ENCODE results near the gene RASL10A. TPM values are rescaled to one million over a fixed set of nuclear protein-coding genes. Genes with fewer than 3 reads are reported as not detected.

The RASL10A gene
- total RNA-seq, 2 donors from 2014 or later = 0.42 to 1.3 TPM

- Histone ChIP-seq H3K9me3 (no peaks in the 10 kb centered on the region), H3K9ac (ENCODE audit: low read depth in 2 of 2, low read length in 2 of 2) (no peak overlapping the region), H3K27me3 (no peaks in the 10 kb centered on the region), H3K4me3 (no peak overlapping the region), H3K36me3 (peaks cover 51% of the 10 kb centered on the region), H3K27ac (no peak overlapping the region), H3K4me1 (no peaks in the 10 kb centered on the region)
- no peak for DNase-seq
- intact Hi-C loops (cut with DNase I) = no loop called here
- TF ChIP-seq CTCF (IDR thresholded peaks at IDR 0.05) = no peak
Observed at GRCh38 chr22:29291215-29291614, 24.3 kb downstream of the RASL10A start.

GRCh38 chr22:29290061-29290460 is 25.4 kb downstream of the RASL10A start:
- no peaks in the 10 kb centered on the region for H3K4me1 ChIP-seq
- H3K9me3 ChIP-seq = no peaks in the 10 kb centered on the region
- no peak overlapping the region for H3K9ac ChIP-seq (ENCODE audit: low read depth in 2 of 2, low read length in 2 of 2)
- H3K27ac ChIP-seq = no peak overlapping the region
- no peak overlapping the region for H3K4me3 ChIP-seq
- H3K27me3 ChIP-seq = no peaks in the 10 kb centered on the region
- peaks cover 40% of the 10 kb centered on the region for H3K36me3 ChIP-seq
- no peak for TF ChIP-seq CTCF (IDR thresholded peaks at IDR 0.05)
- no peak for DNase-seq
- intact Hi-C loops (cut with DNase I) = no loop called here

DNA sequence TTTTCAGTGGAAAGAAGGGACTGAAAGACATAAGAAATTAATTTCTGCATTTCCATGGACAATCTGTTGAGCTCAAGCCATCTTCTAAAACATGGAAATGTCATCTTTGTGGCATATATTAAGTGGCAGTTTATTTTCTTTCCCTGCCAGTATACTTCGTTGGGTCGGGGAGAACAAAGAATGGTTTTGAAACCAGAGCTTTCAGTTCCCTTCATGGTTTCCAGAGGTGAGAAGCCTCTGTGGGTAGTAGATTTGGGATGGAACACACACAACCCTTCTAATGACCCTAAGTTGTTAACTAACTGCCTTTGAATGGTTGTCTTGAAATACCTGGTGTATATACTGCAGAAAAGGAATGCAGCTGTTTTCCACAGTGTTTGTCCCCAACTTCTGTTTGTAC is 26.7 kb downstream of the RASL10A start:
- TF ChIP-seq CTCF (IDR thresholded peaks at IDR 0.05) = no peak
- Histone ChIP-seq H3K9me3 (no peaks in the 10 kb centered on the region), H3K36me3 (peaks cover 40% of the 10 kb centered on the region), H3K27me3 (no peaks in the 10 kb centered on the region), H3K9ac (ENCODE audit: low read depth in 2 of 2, low read length in 2 of 2) (no peak overlapping the region), H3K4me3 (no peak overlapping the region), H3K4me1 (no peaks in the 10 kb centered on the region), H3K27ac (no peak overlapping the region)
- intact Hi-C loops (cut with DNase I) = no loop called here
- no peak for DNase-seq

- TF ChIP-seq CTCF (IDR thresholded peaks at IDR 0.05) = no peak
- DNase-seq = no peak
- intact Hi-C loops (cut with DNase I) = no loop called here
- Histone ChIP-seq H3K9ac (ENCODE audit: low read depth in 2 of 2, low read length in 2 of 2) (no peak overlapping the region), H3K36me3 (peaks cover 38% of the 10 kb centered on the region), H3K4me1 (no peaks in the 10 kb centered on the region), H3K9me3 (no peaks in the 10 kb centered on the region), H3K27ac (no peak overlapping the region), H3K27me3 (no peaks in the 10 kb centered on the region), H3K4me3 (no peak overlapping the region)
Observed at GRCh38 chr22:29284196-29284595, 31.3 kb downstream of the RASL10A start.

GRCh38 chr22:29277927-29278326 is 37.6 kb downstream of the RASL10A start:
- peaks cover 3% of the 10 kb centered on the region for H3K36me3 ChIP-seq
- no peak for DNase-seq

More at GRCh38 chr22:29277927-29278326, 37.6 kb downstream of the RASL10A start:
- intact Hi-C loops (cut with DNase I) = no loop called here
- Histone ChIP-seq H3K9me3 (no peaks in the 10 kb centered on the region), H3K27ac (no peak overlapping the region), H3K4me3 (no peak overlapping the region), H3K27me3 (no peaks in the 10 kb centered on the region), H3K9ac (ENCODE audit: low read depth in 2 of 2, low read length in 2 of 2) (no peak overlapping the region), H3K4me1 (peaks cover 9% of the 10 kb centered on the region)
- TF ChIP-seq CTCF (IDR thresholded peaks at IDR 0.05) = no peak
